SU-DHL-6 (cell line): ENCODE results near the gene SMARCD2.

Experiments used
- H2AFZ ChIP-seq: fragments of 200-600 bp; sonication (generic); 2 replicates; pipeline ENCODE4 v1.6.1; 2014; ENCODE audit warnings: low read depth, mild to moderate bottlenecking, moderate library complexity, mixed read lengths, antibody characterized with exemption, low read length; ENCODE audit not compliant: severe bottlenecking
- H3F3A ChIP-seq: fragments of 200-600 bp; shearing (Covaris generic); 2 replicates; pipeline ENCODE4 v1.6.0; 2016; ENCODE audit warnings: antibody characterized with exemption, mild to moderate bottlenecking; ENCODE audit not compliant: insufficient read depth
- H3K27ac ChIP-seq: fragments of 200-600 bp; sonication (generic); 2 replicates; pipeline ENCODE4 v1.5.1; 2016; ENCODE audit warnings: low read depth, mild to moderate bottlenecking, low read length, moderate library complexity, mixed read lengths
- H3K27me3 ChIP-seq: fragments of 200-600 bp; sonication (generic), shearing (Covaris generic); 2 replicates; pipeline ENCODE4 v1.6.0; 2014; ENCODE audit warnings: mild to moderate bottlenecking, low read length
- H3K36me3 ChIP-seq: fragments of 200-600 bp; sonication (generic); 2 replicates; pipeline ENCODE4 v1.6.1; 2014; ENCODE audit warnings: mild to moderate bottlenecking, low read length, mixed read lengths
- H3K4me2 ChIP-seq: fragments of 300-600, 200-600 bp; shearing (Covaris generic), sonication (generic); 2 replicates; pipeline ENCODE4 v1.6.0; 2014; ENCODE audit warnings: low read length, low read depth, mild to moderate bottlenecking; ENCODE audit not compliant: poor library complexity, severe bottlenecking
- H3K4me3 ChIP-seq: fragments of 200-600 bp; sonication (generic); 2 replicates; pipeline ENCODE4 v1.5.1; 2014; ENCODE audit warnings: antibody characterized with exemption, low read length, mild to moderate bottlenecking, mixed read lengths; ENCODE audit not compliant: insufficient read depth, poor library complexity, severe bottlenecking
- H3K79me2 ChIP-seq: fragments of 200-600 bp; sonication (generic); 2 replicates; pipeline ENCODE4 v1.6.1; 2014; ENCODE audit warnings: mild to moderate bottlenecking, low read length, moderate library complexity; ENCODE audit not compliant: insufficient read depth
- H3K9ac ChIP-seq: fragments of 200-600 bp; sonication (generic); 2 replicates; pipeline ENCODE4 v1.7.0; 2014; ENCODE audit warnings: mild to moderate bottlenecking, low read length
- H3K9me2 ChIP-seq: fragments of 200-600 bp; sonication (generic); replicated peaks from 2 replicates; pipeline ENCODE4 v1.6.1; 2014; ENCODE audit warnings: low read length; ENCODE audit not compliant: insufficient read depth
- H3K9me3 ChIP-seq: fragments of 200-600 bp; sonication (generic); 2 replicates; pipeline ENCODE4 v1.6.1; 2014; ENCODE audit warnings: low read length, mixed read lengths; ENCODE audit not compliant: insufficient read depth
- H4K20me1 ChIP-seq: fragments of 200-600 bp; sonication (generic); 2 replicates; pipeline ENCODE4 v1.6.1; 2014; ENCODE audit warnings: low read depth, mild to moderate bottlenecking, antibody characterized with exemption, low read length, moderate library complexity, mixed read lengths
- CTCF ChIP-seq: fragments of 200-600 bp; sonication (generic); IDR thresholded peaks from one replicate; pipeline ENCODE4 v1.5.1; 2017; ENCODE audit warnings: antibody characterized with exemption, mild to moderate bottlenecking, low read length, moderate library complexity; ENCODE audit not compliant: insufficient read depth, poor library complexity, severe bottlenecking
- EZH2phosphoT487 ChIP-seq: fragments of 200-600 bp; sonication (generic), shearing (Covaris generic); conservative IDR thresholded peaks from 2 replicates; pipeline ENCODE4 v1.6.1; 2018; ENCODE audit warnings: mild to moderate bottlenecking, antibody characterized with exemption, low read length, moderate library complexity, mixed read lengths

SMARCD2 gene

GRCh38 chr17:63805591-63805990, 36.9 kb downstream of the SMARCD2 start:
- H3K36me3 ChIP-seq: peaks cover 79% of the 10 kb centered on the region
- no peak overlapping the region for H3K4me2 ChIP-seq

GRCh38 chr17:63804328-63804727, 38.2 kb downstream of the SMARCD2 start:
- H3K27me3 ChIP-seq: no peaks in the 10 kb centered on the region
- H2AFZ ChIP-seq: no peak overlapping the region
- no peaks in the 10 kb centered on the region for H3K79me2 ChIP-seq
- H3F3A ChIP-seq: peaks cover 8% of the 10 kb centered on the region; the same call in 1 of the 2 replicates
- no peak for TF ChIP-seq EZH2phosphoT487
- TF ChIP-seq CTCF: no peak
- H3K4me2 ChIP-seq: no peak overlapping the region
- no peak overlapping the region for H3K27ac ChIP-seq
- no peaks in the 10 kb centered on the region for H3K9me3 ChIP-seq
- no peaks in the 10 kb centered on the region for H3K9me2 ChIP-seq
- no peak overlapping the region for H3K9ac ChIP-seq
- H4K20me1 ChIP-seq: no peaks in the 10 kb centered on the region
- no peak overlapping the region for H3K4me3 ChIP-seq
- H3K36me3 ChIP-seq: peaks cover 79% of the 10 kb centered on the region

More at GRCh38 chr17:63805591-63805990, 36.9 kb downstream of the SMARCD2 start:
- H4K20me1 ChIP-seq: no peaks in the 10 kb centered on the region
- H3K27me3 ChIP-seq: no peaks in the 10 kb centered on the region
- no peak overlapping the region for H3K9ac ChIP-seq
- no peaks in the 10 kb centered on the region for H3K9me2 ChIP-seq
- no peaks in the 10 kb centered on the region for H3K79me2 ChIP-seq
- H3F3A ChIP-seq: peaks cover 8% of the 10 kb centered on the region; the same call in 1 of the 2 replicates
- H2AFZ ChIP-seq: no peak overlapping the region
- H3K27ac ChIP-seq: no peak overlapping the region
- H3K9me3 ChIP-seq: no peaks in the 10 kb centered on the region
- TF ChIP-seq CTCF (no peak), EZH2phosphoT487 (no peak)
- no peak overlapping the region for H3K4me3 ChIP-seq

DNA sequence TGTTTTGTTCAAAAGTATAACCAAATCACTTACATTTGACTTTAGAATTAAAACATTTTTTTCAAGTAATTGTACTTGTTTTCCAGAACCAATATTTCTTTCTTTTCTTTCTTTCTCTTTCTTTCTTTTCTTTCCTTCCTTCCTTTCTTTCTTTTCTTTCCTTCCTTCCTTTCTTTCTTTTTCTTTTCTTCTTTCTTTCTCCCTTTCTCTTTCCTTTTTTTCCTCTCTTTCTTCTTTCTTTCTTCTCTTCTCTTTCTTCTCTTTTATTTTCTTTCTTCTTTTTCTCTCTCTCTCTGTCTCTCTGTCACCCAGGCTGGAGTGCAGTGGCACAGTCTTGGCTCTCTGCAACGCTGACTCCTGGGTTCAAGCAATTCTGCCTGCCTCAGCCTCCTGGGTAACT, 41.7 kb downstream of the SMARCD2 start:
- Histone ChIP-seq H3K4me2 (no peak overlapping the region), H2AFZ (no peak overlapping the region), H3K9ac (no peak overlapping the region), H4K20me1 (no peaks in the 10 kb centered on the region; the same call in 1 of the 2 replicates), H3F3A (0 out of 2 replicates have a peak, but pooled peaks cover 17% of the 10 kb centered on the region), H3K27ac (no peak overlapping the region), H3K36me3 (peaks cover 72% of the 10 kb centered on the region), H3K9me2 (no peaks in the 10 kb centered on the region), H3K9me3 (no peaks in the 10 kb centered on the region), H3K79me2 (no peaks in the 10 kb centered on the region), H3K27me3 (no peaks in the 10 kb centered on the region), H3K4me3 (no peak overlapping the region)
- TF ChIP-seq CTCF: no peak
- no peak for TF ChIP-seq EZH2phosphoT487
